Measurements from ENCODE around the gene NFIA.

The NFIA gene

GRCh38 chr1:61187352-61188086 is 105.2 kb downstream of the NFIA start:
- H3K27ac ChIP-seq (ENCODE audit: extremely low read depth, low read depth, low read length), result no peak overlapping the region
- peaks cover 18% of the 10 kb centered on the region for H3K4me1 ChIP-seq (ENCODE audit: control insufficient read depth, insufficient read depth, low read length)
- TF ChIP-seq ZNF501 (tag by site-specific recombination; IDR thresholded peaks at IDR 0.05), result no peak
- TF ChIP-seq EGR2 (tag by site-specific recombination; IDR thresholded peaks at IDR 0.05; ENCODE audit: low read depth), result no peak
- TF ChIP-seq ZNF529 (tag by site-specific recombination; IDR thresholded peaks at IDR 0.05; ENCODE audit: insufficient replicate concordance), result no peak
- no peak for TF ChIP-seq HOXD13 (CRISPR knock-in tag; IDR thresholded peaks at IDR 0.05; ENCODE audit: borderline replicate concordance)
- TF ChIP-seq ZNF121 (tag by site-specific recombination; IDR thresholded peaks at IDR 0.05), result no peak
- TF ChIP-seq ZNF37A (tag by site-specific recombination; IDR thresholded peaks at IDR 0.05), result no peak
- TF ChIP-seq HIC1 (tag by site-specific recombination; IDR thresholded peaks at IDR 0.05), result no peak
- ChIA-PET CTCF (interaction anchor here (0.7 kb wide), 1 partner anchor 144 kb away, joined by 3 read pairs; no protein-coding TSS in a partner anchor), POLR2A (interaction anchor here (0.6 kb wide), 1 partner anchor 46 kb away, joined by 4 read pairs; no protein-coding TSS in a partner anchor)
- H3K36me3 ChIP-seq (ENCODE audit: control insufficient read depth in 2 of 2, insufficient read depth in 1 of 2, low read length in 2 of 2), result no peaks in the 10 kb centered on the region
- no peaks in the 10 kb centered on the region for H3K9me3 ChIP-seq (ENCODE audit: control insufficient read depth, insufficient read depth, low read depth, low read length)
- no peak overlapping the region for H3K4me3 ChIP-seq (ENCODE audit: low read depth, low read length)

- POLR2A ChIA-PET, result no interaction called here
- H3K4me3 ChIP-seq (ENCODE audit: low read depth, low read length), result no peak overlapping the region
- H3K4me1 ChIP-seq (ENCODE audit: control insufficient read depth, insufficient read depth, low read length), result peaks cover 13% of the 10 kb centered on the region; the same call in 1 of the 2 replicates
- no peak for TF ChIP-seq REPIN1 (tag by site-specific recombination; IDR thresholded peaks at IDR 0.05; ENCODE audit: low read depth)
- no peak for TF ChIP-seq HOXC10 (CRISPR knock-in tag; IDR thresholded peaks at IDR 0.05)
- no peak for TF ChIP-seq TRIM28 (IDR thresholded peaks at IDR 0.05; ENCODE audit: borderline replicate concordance, low read length)
- TF ChIP-seq ZNF175 (tag by site-specific recombination; IDR thresholded peaks at IDR 0.05), result no peak
- no peak for TF ChIP-seq ZNF664 (tag by site-specific recombination; IDR thresholded peaks at IDR 0.05)
- no peak for TF ChIP-seq ZBTB21 (tag by site-specific recombination; IDR thresholded peaks at IDR 0.05)
- TF ChIP-seq ZNF544 (tag by site-specific recombination; IDR thresholded peaks at IDR 0.05), result no peak
- TF ChIP-seq ZNF366 (tag by site-specific recombination; conservative IDR thresholded peaks at IDR 0.05), result no peak
- TF ChIP-seq ZNF138 (tag by site-specific recombination; IDR thresholded peaks at IDR 0.05; ENCODE audit: borderline replicate concordance), result no peak
- TF ChIP-seq ZNF645 (tag by site-specific recombination; IDR thresholded peaks at IDR 0.05), result no peak
- no peak for TF ChIP-seq KLF17 (tag by site-specific recombination; IDR thresholded peaks at IDR 0.05)
- no peak for TF ChIP-seq ZNF362 (tag by site-specific recombination; IDR thresholded peaks at IDR 0.05)
- no peak for TF ChIP-seq YY2 (tag by site-specific recombination; IDR thresholded peaks at IDR 0.05)
- TF ChIP-seq ZNF561 (tag by site-specific recombination; IDR thresholded peaks at IDR 0.05; ENCODE audit: borderline replicate concordance), result no peak
- TF ChIP-seq TCF7L2 (IDR thresholded peaks at IDR 0.05; ENCODE audit: borderline replicate concordance, low read depth, low read length), result no peak
- TF ChIP-seq ZFP41 (tag by site-specific recombination; IDR thresholded peaks at IDR 0.05; ENCODE audit: borderline replicate concordance), result no peak
- no peaks in the 10 kb centered on the region for H3K36me3 ChIP-seq (ENCODE audit: control insufficient read depth in 2 of 2, insufficient read depth in 1 of 2, low read length in 2 of 2)
- H3K27ac ChIP-seq (ENCODE audit: extremely low read depth, low read depth, low read length), result no peak overlapping the region
- no peaks in the 10 kb centered on the region for H3K9me3 ChIP-seq (ENCODE audit: control insufficient read depth, insufficient read depth, low read depth, low read length)
- CTCF ChIA-PET, result interaction anchor here (0.6 kb wide), 1 partner anchor 8 kb away, joined by 4 read pairs; no protein-coding TSS in a partner anchor
Measured at GRCh38 chr1:61190153-61190552, 107.8 kb downstream of the NFIA start.

All from HEK293 (cell line).